ENCODE data around the gene CACNA1G. TPM values are rescaled to one million over a fixed set of nuclear protein-coding genes. Genes with fewer than 3 reads are reported as not detected.

Gene CACNA1G
- total and polyA plus RNA-seq, 7 donors, result 0.02 to 0.24 (median 0.04) TPM; not detected in 2

DNA sequence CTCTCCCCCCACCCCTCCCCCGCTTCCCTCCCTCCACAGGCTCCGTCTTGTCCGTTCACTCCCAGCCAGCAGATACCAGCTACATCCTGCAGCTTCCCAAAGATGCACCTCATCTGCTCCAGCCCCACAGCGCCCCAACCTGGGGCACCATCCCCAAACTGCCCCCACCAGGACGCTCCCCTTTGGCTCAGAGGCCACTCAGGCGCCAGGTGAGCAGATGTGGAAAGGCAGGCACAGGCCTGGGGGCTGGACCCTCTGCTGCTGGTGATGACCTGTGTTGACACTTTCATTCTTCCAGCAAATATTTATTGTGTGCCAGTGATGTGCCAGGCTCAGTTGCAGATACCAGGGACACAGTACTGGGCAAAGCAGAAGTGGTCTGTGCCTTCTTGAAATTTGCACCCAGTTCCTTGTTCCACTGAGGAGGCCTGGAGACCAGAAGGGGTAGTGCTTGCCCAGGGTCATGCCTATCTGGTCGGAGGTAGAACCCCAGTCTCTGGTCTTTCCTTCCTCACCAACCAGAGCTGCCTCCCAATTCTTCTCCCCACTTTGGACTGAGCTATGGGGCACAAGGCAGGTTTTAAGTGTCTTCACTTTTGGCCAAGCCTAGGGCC, 63.9 kb downstream of the CACNA1G start:
- ATAC-seq, result no peak
- Histone ChIP-seq H3K27me3 (ENCODE audit: insufficient read depth in 3 of 3, low read length in 2 of 3) (peaks cover 0 to 16% (median 3%) of the 10 kb centered on the region in 3 donors), H3K9me3 (no peaks in the 10 kb centered on the region), H3K27ac (no peak overlapping the region), H3K4me1 (no peaks in the 10 kb centered on the region), H3K4me3 (no peak overlapping the region), H3K36me3 (ENCODE audit: insufficient read depth in 1 of 2, low read depth in 1 of 2) (no peaks in the 10 kb centered on the region)
- intact Hi-C loops (cut with DNase I), result loop anchor here in 1 of 2 donors (2.0 kb wide), 1 partner anchor 76 kb away; no protein-coding TSS in a partner anchor
- TF ChIP-seq, protein P1, sequence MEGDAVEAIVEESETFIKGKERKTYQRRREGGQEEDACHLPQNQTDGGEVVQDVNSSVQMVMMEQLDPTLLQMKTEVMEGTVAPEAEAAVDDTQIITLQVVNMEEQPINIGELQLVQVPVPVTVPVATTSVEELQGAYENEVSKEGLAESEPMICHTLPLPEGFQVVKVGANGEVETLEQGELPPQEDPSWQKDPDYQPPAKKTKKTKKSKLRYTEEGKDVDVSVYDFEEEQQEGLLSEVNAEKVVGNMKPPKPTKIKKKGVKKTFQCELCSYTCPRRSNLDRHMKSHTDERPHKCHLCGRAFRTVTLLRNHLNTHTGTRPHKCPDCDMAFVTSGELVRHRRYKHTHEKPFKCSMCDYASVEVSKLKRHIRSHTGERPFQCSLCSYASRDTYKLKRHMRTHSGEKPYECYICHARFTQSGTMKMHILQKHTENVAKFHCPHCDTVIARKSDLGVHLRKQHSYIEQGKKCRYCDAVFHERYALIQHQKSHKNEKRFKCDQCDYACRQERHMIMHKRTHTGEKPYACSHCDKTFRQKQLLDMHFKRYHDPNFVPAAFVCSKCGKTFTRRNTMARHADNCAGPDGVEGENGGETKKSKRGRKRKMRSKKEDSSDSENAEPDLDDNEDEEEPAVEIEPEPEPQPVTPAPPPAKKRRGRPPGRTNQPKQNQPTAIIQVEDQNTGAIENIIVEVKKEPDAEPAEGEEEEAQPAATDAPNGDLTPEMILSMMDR (IDR thresholded peaks at IDR 0.05), result no peak
- WGBS, 3 donors, result 88 to 92% (median 88%) methylated on average over 6 to 7 of the region's 7 CpGs
- no peak for DNase-seq

DNA sequence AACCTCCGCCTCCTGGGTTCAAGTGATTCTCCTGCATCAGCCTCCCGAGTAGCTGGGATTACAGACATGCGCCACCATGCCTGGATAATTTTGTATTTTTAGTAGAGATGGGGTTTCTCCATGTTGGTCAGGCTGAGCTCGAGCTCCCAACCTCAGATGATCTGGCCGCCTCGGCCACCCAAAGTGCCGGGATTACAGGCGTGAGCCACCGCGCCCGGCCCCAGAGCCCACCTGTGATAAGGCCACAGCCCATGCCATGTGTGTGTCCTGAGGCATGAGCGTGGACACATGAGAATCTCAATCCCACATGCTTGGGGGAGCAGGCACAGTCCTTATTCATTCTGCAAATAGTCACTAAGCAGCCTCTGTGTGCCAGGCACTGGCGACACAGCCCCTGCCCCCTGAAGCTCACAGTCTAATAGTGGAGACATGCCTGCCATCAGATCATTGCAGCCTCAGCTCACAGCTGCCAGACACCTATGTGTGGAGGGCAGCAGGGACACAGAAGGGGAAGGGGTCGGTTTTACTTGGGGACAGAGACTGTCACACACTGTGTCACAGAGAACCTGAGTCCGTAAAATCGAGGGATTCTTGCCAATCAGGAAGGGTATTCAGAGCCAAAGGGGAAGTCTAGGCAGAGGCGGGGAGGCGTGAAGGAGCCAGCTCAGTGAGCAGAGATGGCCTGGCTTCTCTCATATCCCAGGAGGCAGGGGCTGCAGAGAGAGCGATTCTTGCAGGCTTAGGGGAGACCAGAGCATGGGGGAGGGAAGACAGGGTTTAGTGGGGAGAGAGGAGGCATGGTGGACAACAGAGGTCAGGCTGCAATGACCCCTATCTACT, 64.7 kb downstream of the CACNA1G start:
- no peak overlapping the region for H3K27ac ChIP-seq
- WGBS, 3 donors, result 80 to 84% (median 83%) methylated on average over 19 of the region's 19 CpGs
- H3K4me3 ChIP-seq, result no peak overlapping the region
- H3K9me3 ChIP-seq, result no peaks in the 10 kb centered on the region
- DNase-seq (no peak), ATAC-seq (no peak)
- peaks cover 0 to 20% (median 3%) of the 10 kb centered on the region in 3 donors for H3K27me3 ChIP-seq (ENCODE audit: insufficient read depth in 3 of 3, low read length in 2 of 3)
- intact Hi-C loops (cut with DNase I), result loop anchor here (2.0 to 5.0 kb wide), 3 partner anchors 72 to 143 kb away; no protein-coding TSS in a partner anchor
- H3K4me1 ChIP-seq, result no peaks in the 10 kb centered on the region
- TF ChIP-seq, protein P1 (IDR thresholded peaks at IDR 0.05), result no peak
- H3K36me3 ChIP-seq (ENCODE audit: insufficient read depth in 1 of 2, low read depth in 1 of 2), result no peaks in the 10 kb centered on the region

DNA sequence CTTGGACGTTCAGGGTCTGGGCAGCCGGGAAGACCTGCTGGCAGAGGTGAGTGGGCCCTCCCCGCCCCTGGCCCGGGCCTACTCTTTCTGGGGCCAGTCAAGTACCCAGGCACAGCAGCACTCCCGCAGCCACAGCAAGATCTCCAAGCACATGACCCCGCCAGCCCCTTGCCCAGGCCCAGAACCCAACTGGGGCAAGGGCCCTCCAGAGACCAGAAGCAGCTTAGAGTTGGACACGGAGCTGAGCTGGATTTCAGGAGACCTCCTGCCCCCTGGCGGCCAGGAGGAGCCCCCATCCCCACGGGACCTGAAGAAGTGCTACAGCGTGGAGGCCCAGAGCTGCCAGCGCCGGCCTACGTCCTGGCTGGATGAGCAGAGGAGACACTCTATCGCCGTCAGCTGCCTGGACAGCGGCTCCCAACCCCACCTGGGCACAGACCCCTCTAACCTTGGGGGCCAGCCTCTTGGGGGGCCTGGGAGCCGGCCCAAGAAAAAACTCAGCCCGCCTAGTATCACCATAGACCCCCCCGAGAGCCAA, 65.6 kb downstream of the CACNA1G start:
- DNase-seq (peak; percentile 80 to 87), ATAC-seq (peak; percentile 80 to 90 (median 82))
- H3K4me1 ChIP-seq, result no peaks in the 10 kb centered on the region
- TF ChIP-seq, protein P1 (IDR thresholded peaks at IDR 0.05), result peak; percentile 72
- no peak overlapping the region for H3K4me3 ChIP-seq
- 29 to 36% (median 33%) methylated on average over 19 of the region's 19 CpGs for WGBS, 3 donors
- H3K36me3 ChIP-seq (ENCODE audit: insufficient read depth in 1 of 2, low read depth in 1 of 2), result no peaks in the 10 kb centered on the region
- H3K9me3 ChIP-seq, result no peaks in the 10 kb centered on the region
- intact Hi-C loops (cut with DNase I), result loop anchor here (5.0 kb wide), 2 partner anchors 71 to 144 kb away; no protein-coding TSS in a partner anchor
- H3K27me3 ChIP-seq (ENCODE audit: insufficient read depth in 3 of 3, low read length in 2 of 3), result peaks cover 0 to 26% (median 3%) of the 10 kb centered on the region in 3 donors
- H3K27ac ChIP-seq, result no peak overlapping the region

DNA sequence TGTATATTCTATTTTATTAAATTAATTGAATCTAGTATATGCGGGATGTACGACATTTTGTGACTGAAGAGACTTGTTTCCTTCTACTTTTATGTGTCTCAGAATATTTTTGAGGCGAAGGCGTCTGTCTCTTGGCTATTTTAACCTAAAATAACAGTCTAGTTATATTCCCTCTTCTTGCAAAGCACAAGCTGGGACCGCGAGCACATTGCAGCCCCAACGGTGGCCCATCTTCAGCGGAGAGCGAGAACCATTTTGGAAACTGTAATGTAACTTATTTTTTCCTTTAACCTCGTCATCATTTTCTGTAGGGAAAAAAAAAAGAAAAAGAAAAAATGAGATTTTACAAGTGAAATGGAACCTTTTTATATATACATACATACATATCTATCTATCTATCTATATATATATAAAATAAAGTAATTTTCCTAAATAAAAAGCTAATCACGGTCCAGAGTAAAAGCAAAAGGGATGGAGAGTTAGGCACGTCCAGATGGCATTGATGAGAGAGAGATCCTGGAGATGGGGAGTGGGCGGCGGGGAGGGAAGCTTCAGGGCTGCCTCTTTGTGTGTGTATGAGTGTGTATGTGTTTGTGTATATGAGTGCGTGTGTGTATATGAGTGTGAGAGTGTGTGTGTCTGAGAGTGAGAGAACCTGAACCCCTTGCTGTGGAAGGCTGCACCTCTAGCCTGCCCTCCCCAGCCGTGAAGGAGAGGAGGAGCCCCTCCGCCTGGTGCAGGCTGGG, 66.7 kb downstream of the CACNA1G start:
- TF ChIP-seq, protein P1 (IDR thresholded peaks at IDR 0.05), result no peak
- intact Hi-C loops (cut with DNase I), result loop anchor here (1.0 to 5.0 kb wide), 3 partner anchors 70 to 145 kb away; no protein-coding TSS in a partner anchor
- DNase-seq, result no peak
- Histone ChIP-seq H3K4me1 (no peaks in the 10 kb centered on the region), H3K27me3 (ENCODE audit: insufficient read depth in 3 of 3, low read length in 2 of 3) (peaks cover 0 to 25% (median 1%) of the 10 kb centered on the region in 3 donors), H3K4me3 (no peak overlapping the region), H3K36me3 (ENCODE audit: insufficient read depth in 1 of 2, low read depth in 1 of 2) (no peaks in the 10 kb centered on the region), H3K27ac (no peak overlapping the region), H3K9me3 (no peaks in the 10 kb centered on the region)
- 85 to 86% (median 86%) methylated on average over 17 of the region's 17 CpGs for WGBS, 3 donors
- ATAC-seq, result no peak

All from psoas muscle (tissue), 8 donors.